K562 (cell line): ENCODE data around the gene ARHGEF40. TPM values are rescaled to one million over a fixed set of nuclear protein-coding genes. Genes with fewer than 3 reads are reported as not detected.
A peak's percentile ranks its signal among the peaks of the same experiment; 100 is the strongest.

Source experiments
- ATAC-seq: fragments of 200-7000 bp; cut with Tn5 transposase; 3 replicates; pipeline ENCODE4 v1.9.1; 2020; ENCODE audit warnings: moderate library complexity
- BruUV-seq: library from RNA; stranded (reverse); fragments of 400-500 nt; replicated peaks from 2 replicates; lab custom pipeline; 2021; lab: Mats Ljungman, UMichigan
- CTCF ChIA-PET: fragments of 300-600 bp; formaldehyde crosslinking; extraction: SDS; loops from one replicate; lab custom pipeline; 2021; ENCODE audit warnings: low intra/inter-chr PET ratio; lab: Yijun Ruan, JAX
- POLR2A ChIA-PET: fragments of 300-600, 350-650 bp; sonication (Branson Sonifier 250); formaldehyde crosslinking; extraction: SDS; loops from one replicate; lab custom pipeline; 2021; ENCODE audit warnings: antibody characterized with exemption, inconsistent platforms; lab: Yijun Ruan, JAX
- DNase-seq, 4 experiments: peaks; one replicate each; pipeline versions ENCODE4 v3.0.0 to v3.0.0-alpha.2; 2011 to 2018; ENCODE audit warnings: low spot score in 3 of 4, mixed read lengths in 3 of 4; ENCODE audit errors: extremely low read depth in 1 of 4
- FAIRE-seq: peaks from 2 replicates; lab custom pipeline; 2011; peaks lifted over from hg19 to GRCh38; lab: Jason Lieb, UNC
- H2AFZ ChIP-seq: 2 replicates; pipeline ENCODE4 v1.6.0; 2011; ENCODE audit warnings: low read depth, low read length, control low read depth, inconsistent platforms
- H3K27ac ChIP-seq: fragments of 200-600 bp; 3 replicates; pipeline ENCODE4 v1.8.0; 2011; ENCODE audit warnings: low read depth, mild to moderate bottlenecking, control low read depth, inconsistent platforms, low read length, moderate library complexity, mixed read lengths; ENCODE audit errors: extremely low read depth
- H3K27me3 ChIP-seq, 2 experiments: fragments of 300-600 bp in 1 of 2; 2 replicates in 1 of 2; 3 replicates in 1 of 2; pipeline versions ENCODE4 v1.6.0 to v1.8.0; 2011; ENCODE audit warnings: inconsistent platforms in 2 of 2, low read length in 2 of 2, mild to moderate bottlenecking in 1 of 2, mixed read lengths in 1 of 2, moderate library complexity in 1 of 2; ENCODE audit not compliant: control insufficient read depth in 2 of 2, insufficient read depth in 2 of 2
- H3K36me3 ChIP-seq: fragments of 300-600 bp; 3 replicates; pipeline ENCODE4 v1.8.0; 2011; ENCODE audit warnings: mild to moderate bottlenecking, low read length, inconsistent platforms; ENCODE audit not compliant: control insufficient read depth, insufficient read depth
- H3K4me1 ChIP-seq, 2 experiments: fragments of 200-600 bp in 1 of 2; replicated peaks in 1 of 2; 2 replicates in 1 of 2; 3 replicates in 1 of 2; pipeline versions ENCODE4 v1.5.1 to v1.8.0; 2011; ENCODE audit warnings: inconsistent platforms in 2 of 2, low read length in 2 of 2, mild to moderate bottlenecking in 1 of 2, mixed read lengths in 1 of 2, moderate library complexity in 1 of 2; ENCODE audit not compliant: control insufficient read depth in 2 of 2, insufficient read depth in 2 of 2
- H3K4me2 ChIP-seq: 2 replicates; pipeline ENCODE4 v1.6.1; 2011; ENCODE audit warnings: low read length, control low read depth, inconsistent platforms, mixed read lengths; ENCODE audit not compliant: insufficient read depth
- H3K4me3 ChIP-seq: fragments of 200-600 bp; sonication (generic), shearing (Covaris generic); 2 replicates; pipeline ENCODE4 v1.5.1; 2016; ENCODE audit warnings: control low read depth, inconsistent platforms
- H3K79me2 ChIP-seq: fragments of 200-600 bp; 3 replicates; pipeline ENCODE4 v1.8.0; 2011; ENCODE audit warnings: low read length, inconsistent platforms; ENCODE audit not compliant: control insufficient read depth, insufficient read depth
- H3K9ac ChIP-seq, 2 experiments: 2 replicates each; pipeline versions ENCODE4 v1.6.0 to v1.6.1; 2011; ENCODE audit warnings: low read depth in 2 of 2, low read length in 2 of 2, control low read depth in 1 of 2, inconsistent platforms in 1 of 2, mild to moderate bottlenecking in 1 of 2, mixed read lengths in 1 of 2; ENCODE audit not compliant: insufficient read depth in 1 of 2
- H3K9me1 ChIP-seq: one replicate; pipeline ENCODE4 v1.6.0; 2011; ENCODE audit warnings: inconsistent platforms, mild to moderate bottlenecking, low read length, moderate library complexity; ENCODE audit not compliant: control insufficient read depth, insufficient read depth
- H3K9me3 ChIP-seq: replicated peaks from 2 replicates; pipeline ENCODE4 v1.5.1; 2011; ENCODE audit warnings: low read depth, low read length, inconsistent platforms; ENCODE audit not compliant: control insufficient read depth, insufficient read depth
- H4K20me1 ChIP-seq: replicated peaks from 2 replicates; pipeline ENCODE4 v1.6.1; 2011; ENCODE audit warnings: low read length, inconsistent platforms, mixed read lengths; ENCODE audit not compliant: control insufficient read depth, insufficient read depth
- ARHGAP35 ChIP-seq: fragments of 450-650 bp; IDR thresholded peaks from 2 replicates; pipeline ENCODE4 v1.6.1; 2018; ENCODE audit not compliant: partially characterized antibody
- CBFA2T3 ChIP-seq: fragments of 450-650 bp; IDR thresholded peaks from 2 replicates; pipeline ENCODE4 v1.6.1; 2017
- CREM ChIP-seq: IDR thresholded peaks from 2 replicates; pipeline ENCODE4 v1.6.1; 2014; ENCODE audit warnings: antibody characterized with exemption, low read depth
- E2F3 ChIP-seq: fragments of 250-450 bp; sonication (Bioruptor Pico); IDR thresholded peaks from 2 replicates; pipeline ENCODE4 v1.4.0; 2020; ENCODE audit warnings: mild to moderate bottlenecking
- HNRNPLL ChIP-seq: fragments of 200-400 bp; formaldehyde crosslinking; IDR thresholded peaks from 2 replicates; pipeline ENCODE4 v1.6.1; 2017; ENCODE audit warnings: low read length, low read depth, mild to moderate bottlenecking; ENCODE audit not compliant: poor library complexity, severe bottlenecking
- KAT7 ChIP-seq: sonication (generic); formaldehyde crosslinking; IDR thresholded peaks from 2 replicates; pipeline ENCODE4 v1.8.0; 2022; ENCODE audit warnings: missing genetic modification reagents, mild to moderate bottlenecking, borderline replicate concordance
- KLF16 ChIP-seq: IDR thresholded peaks from 2 replicates; pipeline ENCODE4 v1.6.1; 2016; ENCODE audit warnings: antibody characterized with exemption
- MYNN ChIP-seq, 2 experiments: sonication (generic); formaldehyde crosslinking in 1 of 2; IDR thresholded peaks; 2 replicates each; pipeline versions ENCODE4 v1.5.0 to v1.6.1; 2016 to 2020; ENCODE audit warnings: antibody characterized with exemption in 1 of 2, missing genetic modification reagents in 1 of 2
- NFE2 ChIP-seq: IDR thresholded peaks from 2 replicates; pipeline ENCODE4 v1.6.1; 2014; ENCODE audit warnings: antibody characterized with exemption, low read depth
- POU5F1 ChIP-seq: fragments of 150-350 bp; IDR thresholded peaks from 2 replicates; pipeline ENCODE4 v1.6.1; 2014; ENCODE audit warnings: borderline replicate concordance, low read length, low read depth, mild to moderate bottlenecking; ENCODE audit not compliant: partially characterized antibody
- RFX5 ChIP-seq: IDR thresholded peaks from 2 replicates; pipeline ENCODE4 v1.6.1; 2011; ENCODE audit warnings: low read depth, mild to moderate bottlenecking, improper control_type of control experiment, low read length
- TOE1 ChIP-seq, 2 experiments: fragments of 450-650 bp in 1 of 2; sonication (generic) in 1 of 2; formaldehyde crosslinking in 1 of 2; IDR thresholded peaks; 2 replicates each; pipeline versions ENCODE4 v1.7.1 to v1.8.0; 2016 to 2022; ENCODE audit warnings: borderline replicate concordance in 2 of 2, mild to moderate bottlenecking in 2 of 2, antibody characterized with exemption in 1 of 2, inconsistent platforms in 1 of 2, low read depth in 1 of 2, missing genetic modification reagents in 1 of 2, moderate library complexity in 1 of 2
- TRIM25 ChIP-seq: fragments of 450-650 bp; IDR thresholded peaks from 2 replicates; pipeline ENCODE4 v1.7.0; 2016; ENCODE audit warnings: borderline replicate concordance
- ZNF121 ChIP-seq: sonication (generic); formaldehyde crosslinking; conservative IDR thresholded peaks from 2 replicates; pipeline ENCODE4 v1.8.0; 2022; ENCODE audit warnings: missing genetic modification reagents
- ZNF274 ChIP-seq: IDR thresholded peaks from 2 replicates; pipeline ENCODE4 v1.6.1; 2011; ENCODE audit warnings: low read depth, mild to moderate bottlenecking, low read length, moderate library complexity, borderline replicate concordance
- ZNF324 ChIP-seq: fragments of 250-450 bp; sonication (Bioruptor Pico); IDR thresholded peaks from 2 replicates; pipeline ENCODE4 v1.4.0; 2020; ENCODE audit warnings: mild to moderate bottlenecking
- ZNF347 ChIP-seq: fragments of 450-650 bp; formaldehyde crosslinking; IDR thresholded peaks from 2 replicates; pipeline ENCODE4 v1.4.0; 2020; ENCODE audit warnings: low read depth, mild to moderate bottlenecking, moderate library complexity
- ZNF445 ChIP-seq: fragments of 250-450 bp; sonication (Bioruptor Pico); IDR thresholded peaks from 2 replicates; pipeline ENCODE4 v1.4.0; 2020; ENCODE audit warnings: low read depth, mild to moderate bottlenecking, moderate library complexity
- ZNF583 ChIP-seq: fragments of 250-450 bp; sonication (Bioruptor Pico); IDR thresholded peaks from 2 replicates; pipeline ENCODE4 v1.4.0; 2020
- ZNF644 ChIP-seq: fragments of 200-800 bp; sonication (Bioruptor generic); IDR thresholded peaks from 2 replicates; pipeline ENCODE4 v1.6.1; 2016; ENCODE audit warnings: low read depth, missing genetic modification characterization, missing compliant biosample characterization
- WGBS: fragments of 100-300 bp; shearing (Covaris generic); methylation state at CpG from one replicate; pipeline ENCODE4 v1.1.6; 2016; ENCODE audit warnings: low coverage, mixed read lengths; ENCODE audit not compliant: insufficient coverage; ENCODE audit errors: missing lambda C conversion rate; 5-methylcytosine and 5-hydroxymethylcytosine counted together
- in situ Hi-C: fragments of 300-500 bp; cut with MboI; formaldehyde crosslinking; loops from 4 replicates; pipeline ENCODE4 v1.15.0; 2018; ENCODE audit warnings: inconsistent platforms, mixed read lengths
- intact Hi-C: fragments of 100-400 bp; cut with micrococcal nuclease; formaldehyde crosslinking; loops from 2 replicates; pipeline ENCODE4 v1.14.2; 2022
- polyA plus RNA-seq, 8 experiments: library from polyadenylated mRNA; depleted of rRNA in 4 of 8; stranded (reverse) in 5 of 8; unstranded in 3 of 8; fragments of >200 nt; fragmentation: Nextera tagmentation in 2 of 8; fragmentation: Illumina TruSeq in 1 of 8; extraction: Ambion mirVana in 2 of 8; extraction: Trizol in 1 of 8; gene quantifications; 2 replicates each; pipeline versions ENCODE4 v1.2.1 to v1.2.3, GENCODE V29; 2011 to 2014; ENCODE audit warnings: inconsistent platforms in 1 of 8, missing spikeins in 1 of 8
- total RNA-seq, 7 experiments: library from RNA; depleted of rRNA in 6 of 7; stranded (reverse); fragments of >200 nt in 6 of 7; fragmentation: Illumina TruSeq in 2 of 7; extraction: Trizol in 2 of 7; gene quantifications; 2 replicates each; pipeline versions ENCODE4 v1.2.1 to v1.2.3, GENCODE V29; 2011 to 2021; ENCODE audit warnings: low replicate concordance in 1 of 7

ARHGEF40 gene
- total and polyA plus RNA-seq, 9 of the 15 experiments (the other 6 are each of a cell fraction or from before 2014, with no cell fraction given) = 0.42 to 6.3 (median 3.8) TPM

GRCh38 chr14:21123429-21123828, 53.3 kb downstream of the ARHGEF40 start (continued):
- TF ChIP-seq ZNF347 (CRISPR knock-in tag) = no peak
- no peak for TF ChIP-seq ZNF324 (CRISPR knock-in tag)
- no peak for TF ChIP-seq E2F3 (CRISPR knock-in tag)
- no peak for TF ChIP-seq ZNF644
- no peak for TF ChIP-seq TOE1 (IDR thresholded peaks at IDR 0.05; ENCODE audit: borderline replicate concordance)
- TF ChIP-seq TOE1 (CRISPR knock-in tag; IDR thresholded peaks at IDR 0.05; ENCODE audit: borderline replicate concordance, low read depth) = no peak
- TF ChIP-seq KLF16 = no peak
- no peak for TF ChIP-seq CREM

- Histone ChIP-seq H3K9me3 (no peaks in the 10 kb centered on the region), H3K4me2 (no peak overlapping the region), H3K4me1 (no peaks in the 10 kb centered on the region; a peak in 1 of 5 replicates), H3K9ac (no peak overlapping the region), H3K27ac (no peak overlapping the region), H3K27me3 (no peaks in the 10 kb centered on the region), H3K9me1 (no peaks in the 10 kb centered on the region), H3K4me3 (no peak overlapping the region), H4K20me1 (no peaks in the 10 kb centered on the region), H3K36me3 (no peaks in the 10 kb centered on the region), H3K79me2 (no peaks in the 10 kb centered on the region), H2AFZ (peak overlapping the region; percentile 49; the same call in 1 of the 2 replicates)
- BruUV-seq = no TSS peak
- DNase-seq = no peak
- ATAC-seq = 0 out of 3 replicates have a peak, but pooled peaks have one; percentile 34
- ChIA-PET CTCF (no interaction called here), POLR2A (no interaction called here)
- in situ Hi-C loops (no loop called here), intact Hi-C loops (loop anchor here (2.0 kb wide), 1 partner anchor 27 kb away; no protein-coding TSS in a partner anchor)
- FAIRE-seq = no peak
- WGBS = 13% methylated on average over 1 of the region's 1 CpG
- no peak for TF ChIP-seq ZNF274
- TF ChIP-seq HNRNPLL = no peak
- no peak for TF ChIP-seq MYNN (IDR thresholded peaks at IDR 0.05)
- no peak for TF ChIP-seq MYNN (CRISPR knock-in tag; IDR thresholded peaks at IDR 0.05)
- TF ChIP-seq TRIM25 = no peak
- TF ChIP-seq NFE2 = no peak
- TF ChIP-seq POU5F1 = no peak
- TF ChIP-seq ZNF583 (CRISPR knock-in tag) = no peak
- no peak for TF ChIP-seq ARHGAP35
- no peak for TF ChIP-seq RFX5
- TF ChIP-seq CBFA2T3 = no peak
- TF ChIP-seq KAT7 (CRISPR knock-in tag) = no peak
- no peak for TF ChIP-seq ZNF445
- TF ChIP-seq ZNF121 (CRISPR knock-in tag) = no peak
These were observed 63.8 kb downstream of the ARHGEF40 start for GRCh38 chr14:21133901-21134300.
